Measurements from ENCODE around the gene ALG14.
A peak's percentile ranks its signal among the peaks of the same experiment; 100 is the strongest.
"Not testable (repeated sequence)": the region's sequence is repeated elsewhere in the genome, so short reads cannot be mapped to it uniquely, and the experiment has no call there.

The ALG14 gene

DNA sequence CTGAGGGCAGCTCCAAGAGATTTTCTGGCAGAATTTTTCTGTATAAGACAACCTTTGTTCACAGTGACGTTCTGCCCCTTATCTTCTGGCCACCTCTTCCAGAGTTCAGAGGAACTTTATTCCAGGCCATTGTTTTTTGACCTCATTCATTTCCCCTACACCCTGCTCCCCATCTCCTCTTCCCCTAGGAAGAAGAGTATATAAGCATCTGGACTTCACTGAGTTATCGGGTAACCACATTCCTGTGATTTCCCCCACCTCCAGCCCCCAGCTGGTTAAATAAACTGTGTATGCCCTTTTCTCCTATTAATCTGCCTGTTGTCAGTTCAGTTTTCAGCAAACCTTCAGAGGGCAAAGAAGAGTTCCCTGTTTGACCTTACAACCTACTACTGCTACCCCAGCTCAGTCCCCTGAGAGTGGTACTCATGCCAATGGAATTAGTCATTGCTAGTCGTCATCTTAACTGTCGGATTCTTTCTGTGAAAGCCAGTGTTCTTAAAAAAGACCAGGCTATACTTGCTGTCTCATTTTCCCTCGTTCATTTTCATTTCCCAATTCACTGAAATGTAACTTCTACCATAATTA is 14.3 kb upstream of the ALG14 start:
- DNase-seq (ENCODE audit: low spot score): no peak

GRCh38 chr1:95085376-95085775 is 12.6 kb upstream of the ALG14 start:
- no peak for DNase-seq (ENCODE audit: low spot score)

- peak; percentile 72 for DNase-seq (ENCODE audit: low spot score)
These were observed 11.8 kb upstream of the ALG14 start for GRCh38 chr1:95084317-95085176.

DNA sequence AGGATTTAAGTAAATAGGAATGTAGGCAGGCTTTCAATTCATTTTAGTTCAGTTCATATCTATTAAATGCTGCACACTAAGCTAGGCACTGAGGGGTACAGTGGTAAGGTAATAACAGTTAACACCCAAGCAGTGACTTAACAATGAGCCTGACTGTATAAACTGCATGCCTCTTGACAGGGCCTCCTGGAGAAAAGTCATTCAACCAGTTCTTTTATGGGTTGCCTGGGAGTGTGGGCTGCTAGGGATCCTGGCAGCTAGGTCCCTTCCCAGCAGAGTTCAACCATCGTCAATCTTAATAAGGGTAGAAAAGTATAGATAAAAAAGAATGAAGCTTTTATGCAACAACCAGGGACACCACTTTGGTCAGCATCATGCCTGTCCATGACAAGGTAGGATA is 8.1 kb upstream of the ALG14 start:
- no peak for DNase-seq (ENCODE audit: low spot score)

GRCh38 chr1:95080446-95080845 is 7.7 kb upstream of the ALG14 start:
- DNase-seq (ENCODE audit: low spot score): no peak

GRCh38 chr1:95076034-95076433 is 3.3 kb upstream of the ALG14 start:
- DNase-seq (ENCODE audit: low spot score): no peak

- no peak for DNase-seq (ENCODE audit: low spot score)
These were observed 695 bp upstream of the ALG14 start for GRCh38 chr1:95073446-95073845.

DNA sequence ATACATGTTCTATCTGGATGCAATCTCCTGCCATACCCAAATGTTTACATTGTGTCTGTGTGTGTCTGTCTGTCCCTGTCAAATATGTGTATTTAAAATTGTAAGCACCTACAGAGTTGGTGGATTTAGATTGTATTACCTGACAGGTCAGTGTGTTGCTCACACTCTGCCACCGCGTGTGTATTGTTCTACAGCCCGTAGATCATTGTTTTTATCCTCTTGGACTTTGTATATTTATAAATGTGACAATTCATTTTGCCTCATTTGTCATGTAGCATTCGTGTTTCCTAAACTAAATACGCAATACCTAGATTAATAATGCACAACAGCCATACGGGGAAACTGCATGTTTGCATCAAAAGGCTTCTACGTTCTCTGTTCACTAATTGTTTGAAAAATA is 634 bp downstream of the ALG14 start:
- DNase-seq (ENCODE audit: low spot score): no peak

DNA sequence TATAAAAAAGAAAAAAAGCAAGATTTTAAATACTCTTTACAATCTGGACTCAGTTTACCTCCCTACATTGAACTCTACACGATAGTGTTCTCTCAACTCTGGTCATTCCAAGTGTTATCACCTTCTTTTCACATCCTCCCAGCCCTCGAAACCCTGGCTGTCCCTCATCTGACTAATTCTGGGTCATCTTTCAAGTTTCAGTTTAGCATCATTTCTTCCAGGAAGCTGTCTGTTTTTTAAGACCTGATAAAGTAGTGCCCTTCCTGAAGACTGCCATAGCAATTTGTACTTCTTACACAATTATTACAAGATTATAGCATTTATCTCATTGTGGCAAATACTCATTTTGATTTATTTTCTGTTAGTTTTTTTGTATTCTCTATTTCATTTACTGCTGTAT is 1.2 kb downstream of the ALG14 start:
- DNase-seq (ENCODE audit: low spot score): no peak

DNA sequence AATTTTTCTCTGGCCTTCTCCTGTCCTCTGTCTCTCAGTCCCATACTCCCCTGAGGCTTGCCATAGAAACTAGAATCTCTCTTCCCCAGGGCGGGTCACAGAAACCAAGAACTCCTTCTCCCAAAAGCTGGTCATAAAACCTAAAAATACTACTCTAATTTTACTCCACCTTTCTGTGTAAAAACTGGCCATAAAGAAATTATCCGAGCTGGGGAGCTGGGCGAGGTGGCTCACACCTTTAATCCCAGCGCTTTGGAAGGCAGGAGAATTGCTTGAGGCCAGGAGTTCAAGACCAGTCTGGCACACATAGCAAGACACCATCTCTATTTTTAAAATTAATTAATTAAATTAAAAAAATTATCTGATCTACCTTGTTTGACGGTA is 3.0 kb downstream of the ALG14 start:
- DNase-seq (ENCODE audit: low spot score): no peak

- DNase-seq (ENCODE audit: low spot score): no peak
These were observed 3.6 kb downstream of the ALG14 start for GRCh38 chr1:95068956-95069709.

- no peak for DNase-seq (ENCODE audit: low spot score)
These were observed 5.2 kb downstream of the ALG14 start for GRCh38 chr1:95067568-95067967.

GRCh38 chr1:95067062-95067461 is 5.7 kb downstream of the ALG14 start:
- DNase-seq (ENCODE audit: low spot score): no peak

DNA sequence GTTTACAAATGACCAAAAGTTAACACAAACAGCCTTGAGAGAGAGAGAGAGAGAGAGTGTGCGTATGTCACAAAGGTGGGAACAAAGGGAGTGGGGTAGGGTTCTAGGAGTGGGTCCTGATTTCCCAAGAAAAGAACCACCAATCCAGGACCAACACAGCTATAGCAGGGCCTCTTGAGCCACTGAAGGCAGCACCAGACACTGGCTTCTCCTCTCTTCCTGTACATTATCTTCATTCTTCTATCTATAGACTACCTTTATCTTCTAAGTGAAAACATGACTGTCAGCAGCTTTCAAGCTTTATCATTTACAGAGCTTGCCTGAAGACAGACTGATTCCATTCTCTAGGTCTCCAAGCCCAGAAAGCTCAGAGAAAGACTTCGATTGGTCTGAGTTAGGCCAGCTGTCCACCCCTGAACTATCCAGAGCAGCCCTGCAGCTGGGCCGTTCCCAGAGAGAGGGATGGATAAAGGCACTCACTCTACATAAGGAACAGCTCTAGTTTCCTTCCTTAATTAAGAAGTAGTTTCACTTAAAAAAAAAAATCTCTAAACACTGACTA is 11.2 kb downstream of the ALG14 start:
- DNase-seq (ENCODE audit: low spot score): no peak

GRCh38 chr1:95058974-95059373 is 13.8 kb downstream of the ALG14 start:
- no peak for DNase-seq (ENCODE audit: low spot score)

DNA sequence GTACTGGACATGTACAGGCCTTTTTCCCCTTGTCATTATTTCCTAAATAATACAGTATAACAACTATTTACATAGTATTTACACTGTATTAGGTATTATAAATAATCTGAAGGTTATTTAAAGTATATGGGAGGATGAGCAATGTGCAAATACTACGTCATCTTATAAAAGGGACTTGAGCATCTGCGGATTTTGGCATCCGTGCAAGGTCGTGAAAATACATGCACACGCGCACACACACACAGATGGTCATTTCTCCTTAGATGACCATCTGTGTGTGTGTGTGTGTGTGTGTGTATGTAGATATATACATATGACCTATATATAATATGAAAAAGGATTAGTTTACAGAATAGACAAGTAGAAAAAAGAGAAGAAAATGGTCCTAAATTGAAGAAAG is 15.4 kb downstream of the ALG14 start:
- peak; percentile 63 for DNase-seq (ENCODE audit: low spot score)

DNA sequence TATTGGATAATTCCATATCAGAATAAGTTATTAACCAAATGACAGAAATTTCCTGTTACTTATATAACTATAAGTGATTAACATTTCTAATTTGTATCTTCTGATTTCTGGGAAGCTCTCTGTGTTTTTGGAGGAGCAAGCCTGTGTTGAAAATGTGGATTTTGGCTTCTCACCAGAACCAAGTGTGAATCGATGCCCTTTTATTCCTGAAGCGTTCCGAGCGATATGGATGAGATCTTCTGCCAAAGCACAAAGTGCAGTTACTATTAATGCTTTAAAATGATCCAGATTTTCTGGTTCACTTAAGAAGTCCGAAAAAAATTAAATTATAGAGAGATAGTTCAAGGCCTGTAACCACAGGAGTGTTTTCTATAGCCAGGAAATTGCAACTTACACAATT is 22.8 kb downstream of the ALG14 start:
- no peak for DNase-seq (ENCODE audit: low spot score)

- DNase-seq (ENCODE audit: low spot score): no peak
These were observed 24.4 kb downstream of the ALG14 start for GRCh38 chr1:95048317-95048716.

- not testable (repeated sequence) for DNase-seq (ENCODE audit: low spot score)
These were observed 25.1 kb downstream of the ALG14 start for GRCh38 chr1:95047624-95048023.

DNA sequence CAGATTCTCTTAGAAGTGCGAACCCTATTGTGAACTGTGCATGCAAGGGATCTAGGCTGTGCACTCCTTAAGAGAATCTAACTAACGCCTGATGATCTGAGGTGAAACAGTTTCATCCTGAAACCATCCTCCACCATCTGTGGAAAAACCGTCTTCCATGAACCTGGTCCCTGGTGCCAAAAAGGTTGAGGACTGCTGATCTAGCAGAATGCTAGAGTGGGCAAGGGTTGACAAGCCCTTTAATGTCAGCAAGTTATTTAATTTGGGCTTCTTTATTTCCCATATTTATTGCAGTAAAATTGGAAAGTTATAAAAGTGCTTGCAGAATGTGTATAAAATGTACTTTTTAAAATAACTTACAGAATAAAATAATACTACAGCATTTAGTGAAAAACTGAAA is 26.4 kb downstream of the ALG14 start:
- DNase-seq (ENCODE audit: low spot score): no peak

DNA sequence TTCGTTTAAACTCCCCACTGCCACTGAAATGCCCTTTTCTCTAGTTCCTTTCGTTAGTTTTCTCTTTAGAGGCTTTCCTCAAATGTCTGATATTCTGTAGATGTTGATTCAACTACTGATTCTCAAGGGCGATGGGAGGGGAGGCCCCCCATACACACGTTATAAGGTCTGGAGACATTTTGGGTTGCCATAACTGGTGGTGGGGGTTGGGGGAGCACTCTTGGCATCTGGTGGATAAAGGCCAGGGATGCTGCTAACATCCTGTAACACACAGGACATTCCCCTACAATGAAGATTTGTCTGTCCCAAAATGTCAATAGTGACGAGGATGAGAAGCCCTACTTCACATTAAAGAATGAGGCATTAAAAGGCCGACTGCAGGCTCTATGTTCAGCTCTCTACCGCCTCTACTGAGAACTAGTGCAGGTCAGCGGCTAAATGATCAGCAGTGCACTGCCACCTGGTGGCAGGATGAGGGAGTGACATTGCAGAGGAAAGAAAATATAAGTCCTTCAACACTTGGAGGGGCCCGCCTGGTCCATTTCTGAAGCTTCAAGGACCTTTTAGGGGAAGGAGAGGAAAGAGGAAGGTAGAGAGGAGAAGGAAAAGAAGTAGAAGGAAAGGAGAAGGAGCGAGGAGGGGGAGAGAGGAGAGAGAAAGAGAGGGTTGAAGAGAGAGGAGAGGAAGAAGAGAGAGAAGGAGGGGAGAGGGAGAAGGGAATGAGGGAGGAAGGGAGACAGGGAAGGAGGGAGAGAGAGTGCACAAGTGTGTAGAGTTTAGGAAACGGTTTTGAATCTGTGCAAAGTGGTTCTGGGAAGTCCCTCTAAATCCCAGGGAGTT is 29.4 kb downstream of the ALG14 start:
- DNase-seq (ENCODE audit: low spot score): peak; percentile 92

- DNase-seq (ENCODE audit: low spot score): no peak
These were observed 30.5 kb downstream of the ALG14 start for GRCh38 chr1:95042286-95042685.
